Stimulated activated naive CD8-positive, alpha-beta T cell treated with anti-CD3 and anti-CD28 coated beads, Interleukin-15, Interleukin-2, amounts not matched to agents 100 ng/mL and 50 ng/mL, for 24 hours (primary cell): ENCODE measurements around the gene SPSB3.

Experiments used
- H3K27ac Mint-ChIP-seq: one replicate; pipeline ENCODE4 v1.8.0; 2021; ENCODE audit warnings: mild to moderate bottlenecking, mixed read lengths
- H3K27me3 Mint-ChIP-seq: one replicate; pipeline ENCODE4 v1.8.0; 2021; ENCODE audit warnings: mixed read lengths
- H3K36me3 Mint-ChIP-seq: one replicate; pipeline ENCODE4 v1.8.0; 2021; ENCODE audit warnings: low read depth, mixed read lengths
- H3K4me1 Mint-ChIP-seq: one replicate; pipeline ENCODE4 v1.8.0; 2021; ENCODE audit warnings: low read depth, mixed read lengths
- H3K4me3 Mint-ChIP-seq: one replicate; pipeline ENCODE4 v1.8.0; 2021; ENCODE audit warnings: mild to moderate bottlenecking, mixed read lengths
- H3K9me3 Mint-ChIP-seq: one replicate; pipeline ENCODE4 v1.8.0; 2021; ENCODE audit warnings: mixed read lengths

Gene SPSB3

DNA sequence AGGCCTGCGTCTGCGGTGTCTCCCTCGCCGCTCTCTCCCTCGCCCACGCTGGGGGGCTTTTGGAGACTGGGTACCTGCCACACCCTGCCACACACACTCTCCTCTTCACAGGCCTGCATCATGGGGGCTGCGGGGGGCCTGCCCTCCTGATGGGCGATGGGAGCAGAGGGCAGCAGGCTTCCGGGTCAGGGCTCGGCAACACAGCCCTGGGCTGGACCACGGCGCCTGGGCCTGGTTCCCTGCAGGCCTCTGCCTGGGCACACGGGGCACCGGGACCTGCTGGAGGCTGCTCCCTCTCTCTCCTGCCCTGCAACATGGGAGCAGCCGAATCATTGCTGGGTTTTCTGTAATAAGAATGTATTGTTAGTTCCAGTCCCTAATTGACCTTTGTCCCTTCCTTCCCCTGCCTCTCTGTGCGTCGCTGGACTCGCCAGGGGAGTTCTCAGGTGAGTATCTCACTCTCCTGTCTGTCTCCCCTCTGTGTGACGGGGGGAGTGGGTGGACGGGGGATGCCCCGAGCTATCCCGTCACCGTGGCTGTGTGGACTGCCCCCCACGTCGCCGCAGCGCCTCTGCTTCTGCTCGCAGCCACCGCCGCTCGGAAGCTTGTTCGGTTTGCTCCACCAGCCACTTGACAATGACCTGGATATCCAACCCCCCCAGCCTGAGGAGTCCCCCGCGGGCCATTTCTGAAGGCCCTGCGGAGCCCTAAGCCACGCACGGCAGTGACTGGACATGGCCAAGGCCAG lies 24.5 kb downstream of the SPSB3 start:
- H3K4me1 Mint-ChIP-seq: peaks cover 3% of the 10 kb centered on the region
- no peak overlapping the region for H3K27ac Mint-ChIP-seq
- H3K27me3 Mint-ChIP-seq: no peaks in the 10 kb centered on the region
- peaks cover 14% of the 10 kb centered on the region for H3K36me3 Mint-ChIP-seq
- no peak overlapping the region for H3K4me3 Mint-ChIP-seq
- H3K9me3 Mint-ChIP-seq: no peaks in the 10 kb centered on the region

- no peak overlapping the region for H3K4me3 Mint-ChIP-seq
- H3K27ac Mint-ChIP-seq: no peak overlapping the region
- no peaks in the 10 kb centered on the region for H3K9me3 Mint-ChIP-seq
- peaks cover 3% of the 10 kb centered on the region for H3K4me1 Mint-ChIP-seq
- H3K27me3 Mint-ChIP-seq: no peaks in the 10 kb centered on the region
- peaks cover 21% of the 10 kb centered on the region for H3K36me3 Mint-ChIP-seq
These were observed 28.2 kb downstream of the SPSB3 start for GRCh38 chr16:1754204-1754603.

- H3K4me3 Mint-ChIP-seq: no peak overlapping the region
- H3K27me3 Mint-ChIP-seq: no peaks in the 10 kb centered on the region
- peaks cover 3% of the 10 kb centered on the region for H3K4me1 Mint-ChIP-seq
- no peaks in the 10 kb centered on the region for H3K9me3 Mint-ChIP-seq
- H3K27ac Mint-ChIP-seq: no peak overlapping the region
- H3K36me3 Mint-ChIP-seq: peaks cover 25% of the 10 kb centered on the region
These were observed 29.5 kb downstream of the SPSB3 start for GRCh38 chr16:1752853-1753252.

- Mint-ChIP-seq H3K36me3 (peaks cover 25% of the 10 kb centered on the region), H3K9me3 (no peaks in the 10 kb centered on the region), H3K27me3 (no peaks in the 10 kb centered on the region), H3K4me3 (no peak overlapping the region), H3K4me1 (peaks cover 3% of the 10 kb centered on the region), H3K27ac (no peak overlapping the region)
These were observed 30.4 kb downstream of the SPSB3 start for GRCh38 chr16:1751946-1752345.

DNA sequence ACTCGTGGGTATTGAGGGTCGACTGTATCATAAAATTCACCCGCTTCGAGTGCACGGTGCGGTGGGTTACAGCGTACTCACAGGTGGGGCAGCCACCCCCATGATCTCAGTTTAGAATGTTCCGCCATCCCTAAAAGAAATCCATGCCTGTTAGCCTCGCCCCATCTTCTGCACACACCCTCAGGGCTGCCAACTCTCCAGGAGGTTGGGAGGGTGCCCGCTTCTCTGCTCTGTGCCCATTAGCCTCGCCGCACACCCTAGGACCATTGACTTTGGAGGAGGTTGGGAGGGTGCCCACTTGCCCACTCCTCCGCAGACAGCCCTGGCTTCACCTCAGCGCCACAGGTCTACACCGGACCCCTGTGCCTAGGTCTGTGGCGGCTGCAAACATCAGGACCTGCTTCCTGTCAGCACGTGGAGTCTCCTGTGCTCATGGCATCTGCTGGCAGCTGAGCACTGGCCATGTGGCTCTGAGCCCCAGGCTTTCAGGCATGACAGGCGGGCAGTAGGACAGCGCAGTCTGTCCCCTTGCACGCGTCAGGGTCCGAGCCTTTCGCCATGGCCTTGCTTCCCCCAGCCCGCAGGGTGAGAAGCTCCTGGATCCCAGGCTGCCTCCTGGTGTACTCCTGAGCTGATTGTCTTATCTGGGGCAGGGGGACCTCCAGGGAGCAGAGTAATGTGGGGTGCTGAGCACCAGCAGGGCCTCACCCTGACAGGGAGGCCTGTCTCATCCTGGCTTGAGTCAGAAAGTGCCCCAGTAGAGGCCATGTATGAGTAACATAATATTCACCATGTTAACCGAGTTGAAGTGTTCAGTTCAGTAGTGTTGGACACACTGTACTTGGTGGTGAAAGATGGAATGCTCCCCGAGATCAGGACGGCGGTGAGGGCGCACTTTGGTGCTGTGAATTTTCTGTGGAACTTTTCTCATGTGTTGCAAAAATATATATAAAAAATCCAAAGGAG lies 32.9 kb downstream of the SPSB3 start:
- no peaks in the 10 kb centered on the region for H3K9me3 Mint-ChIP-seq
- no peaks in the 10 kb centered on the region for H3K4me1 Mint-ChIP-seq
- no peaks in the 10 kb centered on the region for H3K27me3 Mint-ChIP-seq
- no peak overlapping the region for H3K4me3 Mint-ChIP-seq
- peaks cover 22% of the 10 kb centered on the region for H3K36me3 Mint-ChIP-seq
- H3K27ac Mint-ChIP-seq: no peak overlapping the region

- Mint-ChIP-seq H3K4me3 (no peak overlapping the region), H3K9me3 (no peaks in the 10 kb centered on the region), H3K36me3 (peaks cover 20% of the 10 kb centered on the region), H3K27me3 (no peaks in the 10 kb centered on the region), H3K27ac (no peak overlapping the region), H3K4me1 (no peaks in the 10 kb centered on the region)
These were observed 34.4 kb downstream of the SPSB3 start for GRCh38 chr16:1747934-1748333.

GRCh38 chr16:1746693-1747195 lies 35.6 kb downstream of the SPSB3 start:
- no peaks in the 10 kb centered on the region for H3K9me3 Mint-ChIP-seq
- no peak overlapping the region for H3K4me3 Mint-ChIP-seq
- no peak overlapping the region for H3K27ac Mint-ChIP-seq
- H3K4me1 Mint-ChIP-seq: no peaks in the 10 kb centered on the region
- no peaks in the 10 kb centered on the region for H3K27me3 Mint-ChIP-seq
- H3K36me3 Mint-ChIP-seq: peaks cover 10% of the 10 kb centered on the region

DNA sequence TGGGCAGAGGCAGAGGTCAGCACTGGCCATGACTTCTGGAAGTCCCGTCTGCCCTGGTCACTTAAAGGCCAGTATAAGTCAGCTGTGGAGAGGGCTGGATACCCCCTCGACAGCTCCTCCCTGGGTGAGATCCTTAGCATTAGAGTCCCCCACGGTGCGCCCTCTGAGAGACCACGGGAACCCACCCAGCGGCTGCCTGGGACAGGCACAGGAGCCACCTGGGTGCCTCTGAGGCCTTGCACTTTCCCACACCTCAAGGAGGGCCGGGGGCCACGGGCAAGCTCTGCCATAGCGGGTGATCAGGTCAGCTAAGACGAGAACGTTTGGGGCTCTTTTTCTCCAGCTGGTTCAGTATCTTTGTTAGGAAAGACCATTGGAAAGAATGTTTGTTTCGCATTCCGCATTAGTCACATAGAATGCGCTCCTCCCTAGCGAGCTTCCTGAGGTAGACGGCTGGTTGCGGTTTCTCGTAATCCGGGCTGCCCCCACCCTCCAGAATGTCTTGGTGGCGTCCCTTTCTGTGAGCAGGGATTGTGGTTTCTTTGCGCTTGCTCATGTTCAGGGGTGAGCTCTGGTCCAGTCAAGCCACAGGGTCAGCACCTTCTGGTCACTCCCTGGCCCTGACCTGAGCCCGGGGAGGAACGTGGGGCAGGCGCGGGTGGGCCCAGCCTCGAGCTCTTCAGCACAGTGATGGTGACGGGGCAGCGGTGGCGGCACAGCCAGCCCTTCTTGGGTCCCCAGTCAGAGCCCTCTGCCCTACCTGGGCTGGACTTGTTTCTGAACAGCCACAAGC lies 36.3 kb downstream of the SPSB3 start:
- H3K27ac Mint-ChIP-seq: no peak overlapping the region
- H3K36me3 Mint-ChIP-seq: peaks cover 10% of the 10 kb centered on the region
- no peaks in the 10 kb centered on the region for H3K4me1 Mint-ChIP-seq
- H3K4me3 Mint-ChIP-seq: no peak overlapping the region
- no peaks in the 10 kb centered on the region for H3K9me3 Mint-ChIP-seq
- no peaks in the 10 kb centered on the region for H3K27me3 Mint-ChIP-seq

DNA sequence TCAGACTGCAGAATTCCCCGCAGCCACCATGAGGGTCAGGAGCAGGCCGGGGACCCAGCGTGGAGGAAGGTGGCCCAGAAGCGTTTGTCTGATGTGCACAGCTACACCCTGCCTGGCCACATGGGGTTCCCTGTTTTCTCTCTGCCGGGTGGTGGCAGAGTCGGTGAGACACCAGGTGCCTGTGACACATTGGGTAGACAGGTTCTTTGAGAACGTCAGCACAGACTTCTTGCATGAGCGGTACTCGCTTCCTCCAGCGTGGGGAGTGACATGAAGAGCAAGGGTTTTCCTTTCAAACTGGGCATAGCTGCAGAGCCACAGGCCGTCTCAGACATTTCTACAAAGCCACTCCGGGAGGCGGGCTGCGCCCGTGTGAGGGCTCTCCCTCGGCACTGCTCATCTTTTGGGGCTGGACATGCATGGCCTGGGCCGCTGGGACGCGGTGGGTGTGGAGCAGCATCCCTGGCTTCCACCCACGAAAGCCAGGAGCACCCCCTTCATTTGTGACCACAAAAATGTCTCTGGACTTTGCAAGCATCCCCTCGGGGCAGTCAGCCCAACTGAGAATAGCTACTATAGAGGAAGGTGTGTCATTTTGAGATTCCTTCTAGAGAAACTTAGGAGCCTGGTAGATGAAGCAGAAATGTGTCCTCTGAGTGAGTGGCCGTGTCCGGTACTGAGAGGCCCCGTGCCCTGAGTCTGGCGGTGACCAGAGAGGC lies 37.0 kb downstream of the SPSB3 start:
- Mint-ChIP-seq H3K27ac (no peak overlapping the region), H3K4me1 (no peaks in the 10 kb centered on the region), H3K27me3 (no peaks in the 10 kb centered on the region), H3K4me3 (no peak overlapping the region), H3K36me3 (peaks cover 10% of the 10 kb centered on the region), H3K9me3 (no peaks in the 10 kb centered on the region)

DNA sequence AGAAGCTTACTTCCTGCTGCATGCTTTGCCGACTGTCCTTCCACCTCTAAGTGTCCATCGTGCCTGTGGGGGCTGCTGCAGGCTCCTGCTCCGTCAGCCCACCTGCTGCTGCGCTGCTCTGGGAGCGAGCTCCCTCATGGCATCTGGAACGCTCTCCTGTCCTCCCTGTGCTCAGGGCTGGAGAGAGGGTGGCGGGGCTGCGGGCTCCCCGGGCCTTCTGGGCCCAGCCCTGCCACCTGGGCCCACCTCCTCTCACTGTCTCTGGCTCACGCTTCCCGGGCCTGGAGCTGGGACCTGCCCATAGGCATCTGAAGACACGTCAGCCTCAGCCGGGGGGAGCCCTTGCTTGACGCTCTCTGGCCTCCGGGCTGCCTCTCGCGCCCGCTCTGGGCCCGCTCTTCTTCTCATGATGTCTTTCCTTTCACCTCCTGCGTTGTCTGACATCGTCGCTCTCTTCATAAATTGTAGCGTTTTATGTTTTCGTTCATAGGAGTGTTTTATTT lies 38.0 kb downstream of the SPSB3 start:
- Mint-ChIP-seq H3K4me3 (no peak overlapping the region), H3K9me3 (no peaks in the 10 kb centered on the region), H3K27me3 (no peaks in the 10 kb centered on the region), H3K36me3 (peaks cover 10% of the 10 kb centered on the region), H3K4me1 (no peaks in the 10 kb centered on the region), H3K27ac (no peak overlapping the region)

DNA sequence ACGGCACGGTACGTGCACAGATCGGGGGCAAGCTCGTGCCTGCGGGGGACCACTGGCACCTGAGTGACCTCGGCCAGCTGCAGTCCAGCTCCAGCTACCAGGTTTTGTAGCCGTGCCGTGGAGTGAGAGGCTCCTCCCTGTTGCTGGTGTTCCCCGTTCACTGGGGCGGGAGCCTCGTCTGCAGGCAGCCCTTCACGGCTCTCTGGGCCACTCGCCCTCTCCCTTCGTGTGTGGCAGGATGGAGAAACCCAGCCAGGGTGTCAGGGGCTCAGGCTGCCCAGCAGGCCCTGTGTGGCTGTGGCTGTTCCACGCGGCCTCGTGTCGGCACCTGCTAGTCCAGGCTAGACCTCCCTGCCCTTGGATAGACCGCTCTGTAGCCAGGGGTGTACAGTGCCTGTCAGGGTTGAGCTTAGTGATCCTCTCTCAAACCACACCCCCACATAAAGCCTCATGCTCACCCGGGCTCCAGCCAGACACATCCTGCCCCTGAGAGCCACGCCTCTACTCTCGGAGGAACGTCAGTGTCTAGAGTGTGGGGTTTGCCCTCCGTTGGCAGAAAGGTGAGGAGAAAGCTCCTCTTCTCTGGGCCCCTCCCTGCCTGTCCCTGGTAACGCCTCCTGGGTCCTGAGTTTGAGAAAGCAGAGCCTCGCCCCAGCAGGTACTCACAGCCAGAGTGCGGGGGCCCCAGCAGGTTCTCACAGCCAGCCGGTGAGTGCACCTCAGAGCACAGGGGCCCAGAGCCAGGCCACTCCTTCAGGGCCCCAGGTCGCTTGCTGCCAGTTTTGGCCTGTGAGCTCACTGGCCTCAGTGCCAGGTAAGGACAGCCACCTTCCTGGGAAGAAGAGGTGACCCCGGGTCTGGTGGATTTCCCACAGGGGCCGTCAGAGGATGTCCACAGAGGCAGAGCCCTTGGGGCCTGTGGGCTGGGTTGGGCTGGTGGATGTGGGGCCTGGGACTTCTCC lies 38.7 kb downstream of the SPSB3 start:
- H3K27me3 Mint-ChIP-seq: no peaks in the 10 kb centered on the region
- H3K4me3 Mint-ChIP-seq: no peak overlapping the region
- no peaks in the 10 kb centered on the region for H3K4me1 Mint-ChIP-seq
- no peak overlapping the region for H3K27ac Mint-ChIP-seq
- H3K36me3 Mint-ChIP-seq: peaks cover 6% of the 10 kb centered on the region
- H3K9me3 Mint-ChIP-seq: no peaks in the 10 kb centered on the region

- Mint-ChIP-seq H3K36me3 (peaks cover 6% of the 10 kb centered on the region), H3K27ac (no peak overlapping the region), H3K27me3 (no peaks in the 10 kb centered on the region), H3K4me3 (no peak overlapping the region), H3K4me1 (no peaks in the 10 kb centered on the region), H3K9me3 (no peaks in the 10 kb centered on the region)
These were observed 40.7 kb downstream of the SPSB3 start for GRCh38 chr16:1741553-1742165.
